A673 (cell line): ENCODE measurements around the gene CDK15. TPM values are rescaled to one million over a fixed set of nuclear protein-coding genes. Genes with fewer than 3 reads are reported as not detected.

ENCODE experiments used
- BruUV-seq: library from RNA; stranded (reverse); fragments of 400-500 nt; replicated peaks from 2 replicates; lab custom pipeline; 2021; lab: Mats Ljungman, UMichigan
- CTCF ChIA-PET: fragments of 300-600 bp; sonication (Branson Sonifier 250); formaldehyde crosslinking; loops from one replicate; lab custom pipeline; 2022; ENCODE audit warnings: antibody characterized with exemption; lab: Charles Lee
- POLR2A ChIA-PET: fragments of 300-600 bp; sonication (Branson Sonifier 250); formaldehyde crosslinking; loops from one replicate; lab custom pipeline; 2022; ENCODE audit warnings: antibody characterized with exemption; ENCODE audit not compliant: low non-redundant PET; lab: Charles Lee
- DNase-seq: peaks from one replicate; pipeline ENCODE4 v3.0.0-alpha.2; 2015; ENCODE audit warnings: low spot score
- H3K27ac ChIP-seq: fragments of 200-600 bp; sonication (generic); 2 replicates; pipeline ENCODE4 v1.5.1; 2016; ENCODE audit warnings: mixed run types, low read depth, mild to moderate bottlenecking, mixed read lengths, antibody characterized with exemption, low read length; ENCODE audit not compliant: poor library complexity, severe bottlenecking
- H3K27me3 ChIP-seq: fragments of 200-600 bp; sonication (generic); replicated peaks from 2 replicates; pipeline ENCODE4 v1.6.1; 2017; ENCODE audit warnings: mixed run types, low read depth, mild to moderate bottlenecking, mixed read lengths, antibody characterized with exemption, low read length; ENCODE audit not compliant: insufficient read depth, poor library complexity
- H3K36me3 ChIP-seq: fragments of 200-600 bp; sonication (generic); 2 replicates; pipeline ENCODE4 v1.6.1; 2016; ENCODE audit warnings: mixed run types, mild to moderate bottlenecking, mixed read lengths, antibody characterized with exemption, low read length; ENCODE audit not compliant: insufficient read depth, poor library complexity, severe bottlenecking
- H3K4me1 ChIP-seq: fragments of 200-600 bp; sonication (generic); 2 replicates; pipeline ENCODE4 v1.6.1; 2017; ENCODE audit warnings: mixed run types, mild to moderate bottlenecking, mixed read lengths, antibody characterized with exemption, low read length; ENCODE audit not compliant: insufficient read depth, poor library complexity, severe bottlenecking
- H3K4me3 ChIP-seq: fragments of 200-600 bp; sonication (generic); 2 replicates; pipeline ENCODE4 v1.5.1; 2016; ENCODE audit warnings: low read depth, mixed run types, mild to moderate bottlenecking, mixed read lengths, low read length; ENCODE audit not compliant: poor library complexity, severe bottlenecking
- H3K9me3 ChIP-seq: fragments of 200-600 bp; sonication (generic); 2 replicates; pipeline ENCODE4 v1.6.1; 2016; ENCODE audit warnings: mixed run types, low read depth, mild to moderate bottlenecking, mixed read lengths, antibody characterized with exemption, low read length; ENCODE audit not compliant: poor library complexity, severe bottlenecking
- CTCF ChIP-seq: fragments of 300-800, 200-600 bp; sonication (generic); conservative IDR thresholded peaks from 2 replicates; pipeline ENCODE4 v1.5.1; 2017; ENCODE audit warnings: low read depth, mild to moderate bottlenecking, antibody characterized with exemption, low read length, moderate library complexity, mixed read lengths
- EZH2 ChIP-seq: fragments of 200-600 bp; sonication (generic); IDR thresholded peaks from 2 replicates; pipeline ENCODE4 v1.6.1; 2017; ENCODE audit warnings: borderline replicate concordance, low read depth, mild to moderate bottlenecking, mixed read lengths, antibody characterized with exemption, low read length; ENCODE audit not compliant: poor library complexity, severe bottlenecking
- intact Hi-C: fragments of 100-400 bp; cut with micrococcal nuclease; formaldehyde crosslinking; loops from one replicate; pipeline ENCODE4 v1.10.0; 2022; ENCODE audit not compliant: unreplicated experiment
- total RNA-seq: library from RNA; stranded (reverse); gene quantifications from 2 replicates; pipeline ENCODE4 v1.2.3, GENCODE V29; 2021

The CDK15 gene
- total RNA-seq, 1 experiment from 2014 or later = 0.11 TPM

- DNase-seq = no peak
- Histone ChIP-seq H3K27me3 (no peaks in the 10 kb centered on the region), H3K4me3 (no peak overlapping the region), H3K9me3 (no peaks in the 10 kb centered on the region), H3K4me1 (peaks cover 56% of the 10 kb centered on the region), H3K36me3 (no peaks in the 10 kb centered on the region), H3K27ac (no peak overlapping the region)
- ChIA-PET POLR2A (no interaction called here), CTCF (no interaction called here)
- intact Hi-C loops = no loop called here
- TF ChIP-seq CTCF (no peak), EZH2 (no peak)
- BruUV-seq = no TSS peak
Measured at GRCh38 chr2:201774546-201774945, 31.8 kb upstream of the CDK15 start.

DNA sequence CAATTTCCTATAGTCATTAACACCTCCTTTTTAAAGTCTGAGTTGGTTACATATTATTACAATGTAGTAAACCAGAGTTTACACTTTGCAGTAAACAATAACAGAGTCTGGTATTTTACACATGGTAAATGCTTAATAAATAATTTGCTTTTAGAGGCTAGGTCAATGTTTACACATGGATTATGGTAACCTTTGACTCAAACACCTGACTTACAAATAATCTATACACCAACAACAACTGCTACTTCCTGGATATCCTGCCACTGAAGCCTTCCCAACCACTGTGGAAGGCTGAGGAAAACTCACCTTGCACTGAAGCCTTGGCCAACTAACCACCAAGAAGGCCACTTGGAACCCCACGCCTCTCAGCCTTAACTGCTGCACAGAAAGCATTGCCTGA lies 31.0 kb upstream of the CDK15 start:
- H3K9me3 ChIP-seq = no peaks in the 10 kb centered on the region
- intact Hi-C loops = no loop called here

DNA sequence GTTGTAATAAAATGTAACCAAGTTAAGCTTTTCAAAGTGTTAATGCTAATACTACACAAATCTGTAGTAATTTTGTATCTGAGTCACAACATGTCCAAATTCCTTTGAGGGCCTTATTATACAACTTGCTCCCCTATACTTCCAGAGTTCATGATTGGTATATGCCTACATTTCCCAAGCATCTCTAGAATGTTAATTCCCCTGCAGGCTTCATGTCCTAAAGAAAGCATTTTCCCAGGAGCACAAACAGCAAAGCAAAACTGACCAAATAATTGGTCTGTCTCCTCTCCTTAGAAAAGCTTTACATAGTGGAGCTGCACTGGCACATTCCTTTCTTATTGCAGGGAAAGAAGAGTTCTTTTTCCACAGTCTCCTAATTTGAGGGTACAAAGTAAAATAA lies 29.3 kb upstream of the CDK15 start:
- BruUV-seq = no TSS peak
- Histone ChIP-seq H3K36me3 (no peaks in the 10 kb centered on the region), H3K27ac (peak overlapping the region; percentile 64), H3K27me3 (no peaks in the 10 kb centered on the region), H3K9me3 (no peaks in the 10 kb centered on the region), H3K4me1 (peaks cover 54% of the 10 kb centered on the region), H3K4me3 (peak overlapping the region; percentile 97)
- intact Hi-C loops = no loop called here
- POLR2A ChIA-PET = no interaction called here
- peak; percentile 19 for DNase-seq
- no peak for TF ChIP-seq EZH2
- CTCF ChIA-PET = no interaction called here

More for the DNA sequence above, 31.0 kb upstream of the CDK15 start:
- BruUV-seq = no TSS peak
- no peak for DNase-seq
- POLR2A ChIA-PET = no interaction called here
- Histone ChIP-seq H3K27me3 (no peaks in the 10 kb centered on the region), H3K27ac (peak overlapping the region; percentile 64), H3K4me1 (peaks cover 59% of the 10 kb centered on the region), H3K36me3 (no peaks in the 10 kb centered on the region), H3K4me3 (no peak overlapping the region)
- CTCF ChIA-PET = no interaction called here
- TF ChIP-seq EZH2 = no peak
- TF ChIP-seq CTCF = no peak

DNA sequence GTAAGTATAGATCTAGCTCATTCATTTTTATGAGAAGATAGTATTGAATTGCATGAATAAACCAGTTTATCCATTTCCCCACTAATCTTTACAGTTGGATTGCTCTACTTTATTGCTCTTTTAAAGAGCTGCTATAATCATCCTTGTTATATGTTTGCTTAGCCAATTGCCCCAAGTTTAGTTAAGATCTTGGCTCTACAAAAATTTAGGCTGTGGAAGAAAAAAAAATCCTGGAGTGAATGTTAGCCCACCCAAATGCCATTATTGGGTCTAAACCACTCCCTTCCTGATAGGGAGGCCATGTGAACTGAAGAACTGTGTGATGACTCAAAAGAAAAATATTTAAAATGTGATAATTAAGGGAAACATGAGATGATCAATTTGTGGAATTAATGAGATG lies 28.5 kb upstream of the CDK15 start:
- intact Hi-C loops = no loop called here
- no TSS peak for BruUV-seq
- H3K4me1 ChIP-seq = peaks cover 52% of the 10 kb centered on the region
- peak overlapping the region; percentile 27 for H3K27ac ChIP-seq
- no peaks in the 10 kb centered on the region for H3K27me3 ChIP-seq
- no peaks in the 10 kb centered on the region for H3K9me3 ChIP-seq
- no peak for TF ChIP-seq EZH2
- TF ChIP-seq CTCF = no peak
- POLR2A ChIA-PET = interaction anchor here (0.9 kb wide), 1 partner anchor 1538 kb away, joined by 3 read pairs; no protein-coding TSS in a partner anchor
- DNase-seq = peak; percentile 57
- CTCF ChIA-PET = no interaction called here
- no peaks in the 10 kb centered on the region for H3K36me3 ChIP-seq
- H3K4me3 ChIP-seq = peak overlapping the region; percentile 97
